ENCODE measurements around the gene PLD4.

Gene PLD4

DNA sequence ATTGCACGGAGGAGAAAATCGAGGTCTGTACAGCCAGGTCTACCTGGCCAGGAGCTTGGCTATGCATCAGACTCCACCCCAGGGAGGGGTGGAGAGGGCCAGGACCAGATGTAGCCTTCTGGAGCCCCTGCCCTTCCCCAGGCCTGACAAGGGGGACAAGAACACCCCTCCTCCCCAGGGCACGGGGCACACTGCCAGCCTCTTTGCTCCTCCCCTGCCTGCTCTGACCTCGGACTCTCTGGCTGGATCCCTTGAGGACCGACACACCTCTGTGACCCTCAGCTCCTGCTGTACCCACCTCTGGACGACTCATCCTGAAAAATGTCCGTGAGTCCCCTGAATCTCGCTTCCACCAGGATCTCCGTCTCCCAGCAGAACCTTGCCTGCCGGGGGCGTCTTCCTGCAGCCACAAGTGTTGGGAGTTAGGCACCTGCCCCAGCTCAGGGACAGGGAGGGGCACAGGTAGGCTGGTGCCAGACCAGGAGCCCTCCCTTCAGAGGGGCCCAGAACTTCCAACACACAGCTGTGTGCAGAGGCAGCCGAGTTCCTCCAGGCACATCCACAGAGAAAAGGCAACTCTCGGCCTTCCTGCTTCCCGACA is 31.7 kb downstream of the PLD4 start:
- no peak for DNase-seq (ENCODE audit: low spot score)

- no peak for DNase-seq (ENCODE audit: low spot score)
These were observed 32.8 kb downstream of the PLD4 start for GRCh38 chr14:104957146-104958113.

GRCh38 chr14:104964546-104964945 is 39.9 kb downstream of the PLD4 start:
- DNase-seq (ENCODE audit: low spot score) = no peak

- DNase-seq (ENCODE audit: low spot score) = no peak
These were observed 41.0 kb downstream of the PLD4 start for GRCh38 chr14:104965561-104966231.

DNA sequence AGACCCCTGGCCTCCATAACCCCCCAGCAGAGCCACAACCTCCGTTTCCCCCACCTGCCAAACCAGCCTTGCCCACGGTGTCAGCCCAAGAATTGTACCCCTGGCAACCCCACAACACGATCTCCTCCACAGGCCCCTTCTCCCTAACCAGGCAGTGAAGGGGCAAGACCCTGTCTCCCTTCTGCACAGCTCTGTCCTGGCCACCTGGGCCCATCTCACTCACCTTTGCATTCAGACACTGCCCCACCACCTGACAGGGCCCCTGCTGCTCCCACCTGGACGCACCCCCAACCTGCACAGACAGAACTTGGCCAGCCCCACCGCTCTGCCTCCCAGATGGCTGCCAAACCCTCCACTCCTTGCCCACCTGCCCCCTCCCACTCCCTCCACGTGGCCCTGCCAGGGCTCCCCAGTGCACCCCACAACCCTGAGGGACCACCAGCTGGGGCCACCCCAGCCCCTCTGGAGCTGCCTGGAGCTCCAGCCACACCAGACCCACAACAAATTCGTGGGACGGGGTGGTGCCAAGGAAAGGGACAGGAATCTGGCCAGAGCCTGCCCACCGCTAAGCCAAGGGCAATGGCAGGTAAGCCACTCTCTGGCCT is 41.7 kb downstream of the PLD4 start:
- DNase-seq (ENCODE audit: low spot score) = no peak

GRCh38 chr14:104966981-104967385 is 42.3 kb downstream of the PLD4 start:
- no peak for DNase-seq (ENCODE audit: low spot score)

GRCh38 chr14:104967386-104968152 is 42.9 kb downstream of the PLD4 start:
- no peak for DNase-seq (ENCODE audit: low spot score)

- DNase-seq (ENCODE audit: low spot score) = no peak
These were observed 43.5 kb downstream of the PLD4 start for GRCh38 chr14:104968153-104968527.

DNA sequence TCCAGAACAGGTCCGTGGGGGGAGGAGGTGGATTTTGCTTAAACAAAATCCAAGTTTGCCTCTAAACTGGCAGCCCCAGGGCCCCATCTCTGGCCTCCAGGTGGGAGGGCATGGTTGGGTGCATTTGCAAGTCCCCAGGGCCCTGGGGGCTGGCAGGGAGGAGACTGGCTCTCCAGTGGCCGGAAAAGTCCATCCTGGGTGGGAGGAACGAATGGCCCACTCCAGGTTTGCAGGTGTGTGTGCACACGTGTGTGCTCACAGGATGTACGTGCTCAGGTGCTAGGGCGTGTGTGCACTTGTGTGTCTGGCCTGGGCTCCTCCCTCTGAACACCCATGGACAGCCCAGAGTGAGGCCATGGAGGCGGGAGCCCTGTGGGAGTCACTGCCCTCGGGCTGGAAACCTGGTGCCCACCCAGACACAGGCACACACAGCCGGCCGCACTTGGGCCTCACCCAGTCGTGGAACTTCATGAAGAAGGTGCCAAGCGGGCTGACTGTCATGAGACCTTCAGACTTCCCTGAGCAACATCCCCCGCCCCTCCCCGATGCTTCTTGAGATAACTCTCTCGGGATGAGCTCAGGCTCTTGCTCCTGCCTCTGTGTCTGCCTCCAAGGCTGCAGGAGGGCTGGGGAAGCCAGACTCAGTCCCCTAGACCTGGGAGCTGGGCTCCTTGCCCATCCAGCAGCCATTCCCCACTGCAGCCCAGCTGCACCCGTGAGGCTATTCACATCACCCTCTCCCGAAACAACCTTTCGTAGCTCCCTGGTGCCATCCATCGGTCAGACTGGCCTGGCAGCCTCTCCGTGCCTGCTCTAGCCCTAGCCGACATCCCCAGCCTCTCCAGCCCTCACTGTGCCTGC is 44.1 kb downstream of the PLD4 start:
- DNase-seq (ENCODE audit: low spot score) = no peak

DNA sequence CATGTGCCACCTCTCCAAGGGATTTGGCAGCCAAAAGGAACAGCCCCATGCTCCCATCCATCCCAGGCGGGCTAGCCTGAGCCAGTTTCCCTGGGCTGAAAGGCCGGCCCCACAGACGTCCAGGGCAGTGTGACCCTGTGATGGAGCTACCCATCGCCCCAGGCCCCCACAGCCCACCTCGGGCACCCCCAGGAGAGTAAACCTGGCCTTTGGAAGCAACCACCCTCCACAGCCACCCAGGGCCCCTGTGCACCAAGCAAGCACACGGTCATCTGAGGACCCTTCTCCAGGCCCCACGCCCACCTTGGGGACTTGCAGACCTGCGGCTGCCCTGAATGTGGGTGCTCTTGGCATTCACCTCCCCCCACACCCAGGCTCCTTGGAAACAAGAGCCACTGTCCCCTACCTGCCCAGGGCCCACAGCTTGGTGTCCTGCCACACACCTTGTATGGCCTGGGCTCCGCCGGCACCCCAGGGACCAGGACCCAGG is 45.1 kb downstream of the PLD4 start:
- DNase-seq (ENCODE audit: low spot score) = no peak

DNA sequence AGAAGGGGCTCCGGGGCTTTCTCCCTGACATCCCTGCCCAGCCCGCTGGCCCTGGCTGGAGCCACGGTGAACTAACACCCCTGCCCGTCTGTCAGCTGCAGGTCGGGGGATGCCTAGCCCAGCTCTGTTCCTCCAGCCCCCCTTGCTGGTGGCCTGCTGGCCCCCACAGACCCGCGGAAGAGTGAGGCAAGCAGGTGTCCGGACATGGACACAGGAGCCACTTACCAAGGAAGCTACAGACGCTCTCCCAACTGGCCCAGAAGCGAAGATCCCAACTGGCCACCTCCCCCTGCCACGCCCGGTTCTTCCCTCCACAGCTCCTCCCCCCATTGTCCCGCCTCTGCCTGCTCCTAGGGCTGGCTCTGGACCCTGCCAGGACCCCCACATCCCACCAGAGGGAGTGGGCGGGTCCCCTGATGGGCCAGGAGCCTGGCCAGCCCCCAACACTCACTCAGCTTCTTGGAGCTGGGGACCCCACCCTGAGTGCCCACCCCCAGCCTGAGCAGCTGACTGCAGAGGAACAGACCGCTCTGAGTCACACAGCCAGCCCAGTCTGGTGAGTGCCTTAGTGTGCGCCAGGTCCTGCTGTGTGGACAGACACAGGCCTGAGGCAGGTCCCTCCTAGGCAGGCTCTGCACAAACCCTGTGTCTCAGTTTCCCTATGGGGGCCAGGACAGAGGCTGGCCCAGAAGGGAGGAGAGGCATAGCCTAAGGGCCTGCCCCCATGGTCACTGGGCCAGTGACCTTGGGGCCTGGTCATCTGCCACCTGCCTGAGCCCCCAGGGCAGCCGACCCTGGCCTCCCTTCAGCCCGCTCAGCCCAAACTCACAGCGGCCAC is 45.8 kb downstream of the PLD4 start:
- DNase-seq (ENCODE audit: low spot score) = no peak

GRCh38 chr14:104971447-104972240 is 47.0 kb downstream of the PLD4 start:
- DNase-seq (ENCODE audit: low spot score) = no peak

DNA sequence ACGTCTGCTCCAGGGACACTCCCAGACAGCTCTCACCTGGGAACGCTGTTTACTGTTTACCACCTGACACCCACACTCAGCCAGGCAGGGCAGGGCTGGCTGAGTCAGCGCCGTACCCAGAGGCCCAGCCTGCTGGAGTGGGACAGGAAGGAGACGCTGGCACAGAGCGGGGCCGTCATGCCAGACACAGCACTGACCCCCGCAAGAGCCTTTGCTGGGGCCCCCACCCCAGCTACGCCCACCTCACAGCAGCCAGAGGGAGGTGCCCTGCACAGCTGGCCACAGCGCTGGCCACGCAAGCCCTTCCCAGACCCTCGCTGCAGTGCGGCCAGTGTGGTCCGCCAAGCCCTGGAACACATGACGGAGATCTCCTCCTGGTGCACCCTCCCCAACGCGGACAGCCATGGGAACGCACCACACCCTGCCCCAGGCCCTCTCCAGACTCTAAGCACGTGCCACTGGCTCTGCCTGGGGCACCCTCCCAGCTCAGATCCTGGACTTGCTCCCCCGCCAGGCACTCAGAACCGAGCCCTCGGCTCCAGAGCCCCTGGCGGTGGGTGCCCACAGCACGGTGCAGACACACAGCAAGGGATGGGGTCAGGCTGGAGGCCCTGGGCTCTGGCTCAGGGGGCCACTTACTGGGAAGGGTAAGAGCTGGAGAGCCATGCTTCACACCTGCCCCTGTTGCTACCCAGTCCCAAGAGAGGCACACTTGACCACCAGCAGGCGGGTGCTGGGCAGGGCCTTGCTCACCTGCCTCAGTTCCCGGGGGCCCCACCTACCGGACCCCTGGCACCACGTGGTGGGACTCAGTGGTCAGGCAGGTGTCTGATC is 47.8 kb downstream of the PLD4 start:
- DNase-seq (ENCODE audit: low spot score) = no peak

DNA sequence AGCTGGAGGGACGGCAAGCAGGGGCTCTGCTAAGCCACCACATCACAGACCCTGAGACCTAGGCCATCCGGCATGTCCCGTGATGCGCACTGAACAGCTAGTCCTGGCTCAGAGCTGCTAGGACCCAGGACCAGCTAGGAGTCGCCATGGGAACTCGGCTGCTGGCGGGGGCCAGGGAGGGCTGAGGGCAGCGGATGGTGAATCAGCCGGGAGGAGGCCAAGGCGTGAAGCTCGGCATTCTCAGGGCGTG is 48.4 kb downstream of the PLD4 start:
- no peak for DNase-seq (ENCODE audit: low spot score)

- no peak for DNase-seq (ENCODE audit: low spot score)
These were observed 48.9 kb downstream of the PLD4 start for GRCh38 chr14:104973385-104974145.

GRCh38 chr14:104974146-104974541 is 49.5 kb downstream of the PLD4 start:
- no peak for DNase-seq (ENCODE audit: low spot score)

GRCh38 chr14:104974665-104975390 is 50.1 kb downstream of the PLD4 start:
- DNase-seq (ENCODE audit: low spot score) = no peak

Measured in activated CD4-positive, alpha-beta T cell treated with anti-CD3 and anti-CD28 coated beads, Interleukin-2, Interleukin-4, amounts not matched to agents 100 ng/mL and 50 ng/mL, durations not matched to agents 16 hours and 8 hours (primary cell).